DMS53 treated with DMSO at 0.1 percent for 48 hours (cell line): ENCODE data around the gene CIAO2B.
"Not testable (repeated sequence)": the region's sequence is repeated elsewhere in the genome, so short reads cannot be mapped to it uniquely, and the experiment has no call there.

ENCODE experiments used
- DNase-seq: peaks from one replicate; lab custom pipeline; 2025; ENCODE audit not compliant: unreplicated experiment; lab: John Stamatoyannopoulos, UW

Gene CIAO2B

GRCh38 chr16:66934138-66934838, at the start of gene CIAO2B:
Gene CIAO2B (minus strand): TSS chr16:66934402. CDS start chr16:66934364, 38 bp downstream.
- peak; percentile 68 for DNase-seq

- no peak for DNase-seq
Measured at GRCh38 chr16:66983033-66983432, 48.8 kb upstream of the CIAO2B start.

- DNase-seq = no peak
Measured at GRCh38 chr16:66979011-66979717, 45.0 kb upstream of the CIAO2B start.

GRCh38 chr16:66977341-66978113, 43.3 kb upstream of the CIAO2B start:
- peak; percentile 62 for DNase-seq

GRCh38 chr16:66976746-66977145, 42.5 kb upstream of the CIAO2B start:
- DNase-seq = no peak

GRCh38 chr16:66975302-66975893, 41.2 kb upstream of the CIAO2B start:
- no peak for DNase-seq

GRCh38 chr16:66974932-66975246, 40.7 kb upstream of the CIAO2B start:
- DNase-seq = not testable (repeated sequence)

GRCh38 chr16:66974156-66974931, 40.1 kb upstream of the CIAO2B start:
- not testable (repeated sequence) for DNase-seq

GRCh38 chr16:66973716-66974115, 39.5 kb upstream of the CIAO2B start:
- no peak for DNase-seq

GRCh38 chr16:66972983-66973382, 38.8 kb upstream of the CIAO2B start:
- no peak for DNase-seq

- DNase-seq = no peak
Measured at GRCh38 chr16:66970775-66971720, 36.8 kb upstream of the CIAO2B start.

GRCh38 chr16:66968847-66969246, 34.6 kb upstream of the CIAO2B start:
- DNase-seq = no peak

GRCh38 chr16:66964049-66964448, 29.8 kb upstream of the CIAO2B start:
- DNase-seq = no peak

- no peak for DNase-seq
Measured at GRCh38 chr16:66961914-66962313, 27.7 kb upstream of the CIAO2B start.

- peak; percentile 53 for DNase-seq
Measured at GRCh38 chr16:66961065-66961744, 27.0 kb upstream of the CIAO2B start, which contains the start of gene CES3. Gene CES3 (plus strand): TSS chr16:66961266. CDS start chr16:66961308, 42 bp downstream.

- DNase-seq = no peak
Measured at GRCh38 chr16:66960270-66960669, 26.1 kb upstream of the CIAO2B start.

GRCh38 chr16:66959704-66960161, 25.5 kb upstream of the CIAO2B start:
- DNase-seq = no peak

- no peak for DNase-seq
Measured at GRCh38 chr16:66958857-66959703, 24.9 kb upstream of the CIAO2B start.
